ENCODE results near the gene ADCY3.

The ADCY3 gene

DNA sequence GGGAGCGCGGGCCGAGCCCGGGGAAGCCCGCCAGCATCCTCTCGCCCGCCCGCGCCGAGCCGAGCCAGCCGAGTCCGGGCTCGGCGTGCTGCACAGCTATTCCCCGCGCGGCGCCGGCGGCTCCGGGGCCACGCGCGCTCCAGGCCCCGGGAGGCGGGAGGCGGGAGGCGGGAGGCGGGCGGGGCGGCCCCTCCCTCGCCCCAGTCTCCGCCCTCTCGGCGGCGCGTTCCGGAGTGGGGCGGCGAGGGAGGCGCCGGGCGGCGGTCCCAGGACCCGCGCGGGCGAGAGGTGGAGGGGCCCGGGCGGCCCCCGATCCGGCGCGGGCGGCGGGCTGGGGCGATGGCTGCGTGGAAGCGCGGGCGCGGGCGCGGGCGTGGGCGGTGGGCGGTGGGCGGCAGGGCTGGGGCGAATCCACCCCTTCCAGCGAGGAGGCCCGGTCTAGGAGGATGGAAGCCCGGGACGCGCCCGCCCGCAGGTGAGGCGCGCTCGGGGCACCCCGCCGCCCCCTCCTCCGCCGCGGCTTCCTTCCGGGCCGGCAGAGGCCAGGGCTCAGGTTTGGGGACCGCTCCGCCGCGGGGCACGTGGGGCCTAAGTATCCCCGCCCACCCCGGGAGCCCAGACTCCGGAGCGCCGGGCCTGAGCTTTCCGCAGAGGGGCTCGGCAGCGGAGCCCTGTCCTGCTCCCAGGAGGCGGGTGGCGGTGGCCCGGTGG is at the start of gene ADCY3:
Gene ADCY3, minus strand, starts transcription at position 140 of the 711 bp plus-strand sequence. CDS start 1,250 bp downstream, outside the sequence.
- DNase-seq, result peak; percentile 60

DNA sequence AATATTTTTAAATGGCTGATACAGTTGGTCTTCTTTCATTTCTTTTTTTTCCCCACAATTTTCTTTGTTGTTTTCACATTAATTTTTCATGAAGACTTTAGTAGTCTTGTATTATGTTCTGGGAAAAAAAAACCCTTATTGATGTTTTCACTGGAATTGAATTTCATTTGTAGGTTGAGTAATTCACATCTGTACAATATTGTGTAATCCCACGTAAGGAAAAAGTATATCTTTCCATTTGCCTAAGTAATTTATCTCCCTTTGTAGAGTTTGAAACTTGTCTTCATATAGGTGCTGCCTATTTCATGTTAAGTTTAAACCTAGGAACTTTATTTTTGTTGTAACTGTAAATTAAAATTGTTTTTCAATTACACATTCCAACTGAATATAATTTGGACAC is 49.7 kb upstream of the ADCY3 start:
- DNase-seq, result no peak

DNA sequence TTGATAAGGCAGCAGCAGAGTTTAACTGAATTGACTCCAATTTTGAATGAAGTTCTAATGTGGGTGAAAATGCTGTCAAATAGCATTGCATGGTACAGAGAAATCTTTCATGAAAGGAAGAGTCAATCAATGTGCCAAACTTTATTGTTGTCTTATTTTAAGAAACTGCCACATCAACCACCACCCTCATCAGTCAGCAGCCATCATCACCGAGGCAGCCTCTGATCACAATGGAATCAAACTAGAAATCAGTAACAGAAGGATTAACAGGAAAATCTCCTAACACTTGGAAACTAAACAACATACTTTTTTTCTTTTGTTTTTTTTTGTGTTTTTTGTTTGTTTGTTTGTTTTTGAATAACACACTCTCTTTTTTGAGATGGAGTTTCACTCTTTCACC is 41.9 kb upstream of the ADCY3 start:
- DNase-seq, result no peak

DNA sequence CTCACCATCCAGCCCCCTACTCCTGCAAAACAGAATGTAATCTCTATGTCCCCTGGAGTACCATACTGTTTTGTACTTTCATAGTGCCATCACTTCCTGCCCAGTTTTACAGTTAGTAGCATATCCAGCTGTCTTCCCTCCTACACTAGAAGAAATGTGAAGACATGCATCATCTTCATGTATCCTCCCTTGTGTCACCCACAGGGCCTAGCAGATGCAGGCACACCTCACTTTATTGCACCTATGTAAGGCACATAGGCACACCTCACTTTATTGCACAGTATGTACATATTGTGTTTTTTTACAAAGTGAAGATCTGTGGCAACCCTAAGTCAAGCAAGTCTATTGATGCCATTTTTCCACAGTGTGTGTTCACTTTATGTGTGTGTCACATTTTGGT is 39.7 kb upstream of the ADCY3 start:
- no peak for DNase-seq

DNA sequence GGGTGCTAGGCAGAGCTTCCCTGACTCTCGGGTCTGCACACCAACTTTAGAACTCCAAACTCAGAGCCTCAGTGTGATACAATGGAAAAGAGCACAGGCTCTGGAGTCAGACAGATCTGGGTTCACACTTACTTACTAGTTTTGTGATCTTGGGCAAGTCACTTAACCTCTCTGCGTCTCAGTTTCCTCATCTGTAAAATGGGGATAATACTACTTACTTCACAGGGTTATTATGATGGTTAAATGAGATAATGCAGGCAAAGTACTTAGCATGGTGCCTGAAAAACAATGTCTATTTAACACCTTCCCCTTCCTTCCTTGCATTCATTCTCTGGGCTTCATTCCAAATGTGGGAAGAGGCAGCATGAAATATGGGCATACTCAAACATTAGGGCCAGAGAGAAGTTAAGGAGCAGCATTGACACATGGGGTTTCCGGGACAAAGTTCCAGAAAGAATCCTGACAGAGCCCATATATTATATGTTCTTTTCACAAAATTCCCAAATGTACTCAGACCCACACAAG is 38.4 kb upstream of the ADCY3 start:
- no peak for DNase-seq

DNA sequence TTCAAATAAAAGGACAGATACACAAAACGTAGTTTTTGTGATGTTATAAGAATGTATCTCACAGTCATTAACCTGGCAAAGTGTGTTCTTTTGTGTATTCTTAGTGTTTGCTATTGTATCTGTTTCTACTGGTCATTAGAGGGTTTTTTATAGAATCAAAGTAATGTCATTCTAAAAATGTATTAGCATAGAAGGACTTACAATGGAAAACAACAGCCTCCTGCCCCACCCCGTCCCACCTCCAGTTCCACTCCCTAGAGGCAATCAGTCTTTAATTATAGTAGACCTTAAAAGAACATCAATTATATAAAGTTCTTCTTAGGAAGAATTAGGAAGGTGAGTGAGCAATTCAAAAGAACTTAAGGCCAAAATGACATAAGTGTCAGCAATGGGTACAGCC is 37.9 kb upstream of the ADCY3 start:
- no peak for DNase-seq

DNA sequence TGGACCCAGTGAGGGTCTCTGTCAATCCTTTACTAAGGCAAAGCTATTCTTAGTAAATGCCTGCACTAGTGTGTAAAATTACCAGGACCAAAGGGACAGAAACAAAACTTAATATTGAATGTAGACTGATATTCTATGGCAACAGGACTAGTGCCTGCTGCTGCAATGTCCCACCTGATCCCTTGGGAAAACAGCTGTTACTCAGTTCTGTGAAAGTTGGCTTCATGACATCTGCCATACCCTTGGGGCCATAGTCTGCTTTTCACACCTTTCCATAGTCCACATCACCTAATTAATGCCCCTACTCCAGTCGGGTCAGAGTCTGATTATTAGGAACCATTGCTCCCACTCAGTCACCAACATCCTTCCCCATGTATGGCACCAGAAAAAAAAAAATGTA is 37.2 kb upstream of the ADCY3 start:
- DNase-seq, result peak; percentile 92

DNA sequence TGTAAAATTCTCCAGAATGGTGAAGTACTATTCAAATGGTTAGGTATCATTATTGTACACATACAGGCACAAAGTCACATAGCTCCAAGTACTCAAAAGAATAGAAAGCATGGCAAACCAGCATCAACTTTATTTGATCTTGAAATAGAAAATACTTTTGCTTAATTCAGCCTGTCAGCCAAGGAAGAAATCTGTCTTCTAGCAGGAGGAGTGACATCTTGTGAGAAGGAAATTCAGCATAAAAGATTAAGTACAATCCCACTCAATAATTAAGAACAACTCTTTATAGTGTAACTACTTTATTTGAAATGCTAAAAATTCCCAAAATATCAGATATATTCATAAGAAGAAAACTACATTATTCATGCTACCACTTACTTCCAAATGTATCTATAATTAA is 35.9 kb upstream of the ADCY3 start:
- DNase-seq, result no peak

DNA sequence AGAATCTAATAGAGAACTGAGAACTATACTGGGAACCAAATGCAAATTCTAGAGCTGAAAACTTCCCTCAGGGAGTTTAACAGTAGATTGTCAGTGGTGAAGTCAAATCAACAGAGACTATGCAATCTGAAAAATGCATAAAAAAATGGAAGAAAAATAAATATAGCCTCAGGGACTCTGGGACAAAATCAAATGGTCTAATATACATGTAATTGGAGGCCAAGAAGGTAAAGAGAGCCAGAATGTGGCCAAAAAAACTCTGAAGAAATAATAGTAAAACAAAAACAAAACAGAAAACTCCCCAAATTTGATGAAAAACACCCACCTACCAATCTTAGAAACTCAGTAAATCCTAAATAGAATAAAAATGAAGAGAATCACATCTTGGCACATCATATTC is 35.2 kb upstream of the ADCY3 start:
- no peak for DNase-seq

DNA sequence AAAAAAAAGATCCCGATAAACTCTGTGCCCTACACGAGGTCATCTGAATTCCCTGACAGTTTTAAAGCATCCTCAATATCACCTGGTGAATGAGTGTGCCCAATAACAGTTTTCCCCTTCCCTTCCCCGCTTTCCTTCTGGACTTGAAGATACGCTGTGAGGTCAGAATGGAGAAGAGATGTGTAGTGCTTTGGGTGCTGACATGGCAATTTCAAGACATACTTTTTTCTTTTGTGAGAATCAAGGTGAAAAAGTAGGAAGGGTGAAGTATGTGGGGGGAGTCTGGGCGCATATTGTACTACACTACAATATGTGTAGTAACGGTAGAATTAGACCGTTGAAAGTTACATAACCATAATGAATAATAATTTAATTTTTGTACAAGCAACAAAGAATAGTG is 30.1 kb upstream of the ADCY3 start:
- DNase-seq, result no peak

DNA sequence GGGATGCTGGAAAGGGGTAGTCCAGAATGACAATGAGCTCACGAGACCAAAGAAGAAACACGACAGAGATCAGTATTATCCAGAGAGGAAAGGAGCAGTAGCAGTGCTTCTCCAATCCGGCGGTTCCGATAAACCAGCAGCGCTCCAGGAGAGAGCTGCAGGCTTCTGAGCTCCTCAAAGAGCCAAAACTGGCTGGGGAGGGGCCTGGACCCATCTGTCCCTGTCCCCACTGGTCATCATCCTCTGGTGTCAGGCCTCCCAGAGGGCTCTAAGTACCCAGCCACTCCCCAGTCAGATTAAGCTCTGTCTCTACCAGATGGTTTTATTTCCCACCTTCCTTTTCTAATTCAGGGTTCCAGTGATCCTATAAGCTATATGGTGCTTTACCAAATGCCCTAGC is 28.5 kb upstream of the ADCY3 start:
- DNase-seq, result no peak

DNA sequence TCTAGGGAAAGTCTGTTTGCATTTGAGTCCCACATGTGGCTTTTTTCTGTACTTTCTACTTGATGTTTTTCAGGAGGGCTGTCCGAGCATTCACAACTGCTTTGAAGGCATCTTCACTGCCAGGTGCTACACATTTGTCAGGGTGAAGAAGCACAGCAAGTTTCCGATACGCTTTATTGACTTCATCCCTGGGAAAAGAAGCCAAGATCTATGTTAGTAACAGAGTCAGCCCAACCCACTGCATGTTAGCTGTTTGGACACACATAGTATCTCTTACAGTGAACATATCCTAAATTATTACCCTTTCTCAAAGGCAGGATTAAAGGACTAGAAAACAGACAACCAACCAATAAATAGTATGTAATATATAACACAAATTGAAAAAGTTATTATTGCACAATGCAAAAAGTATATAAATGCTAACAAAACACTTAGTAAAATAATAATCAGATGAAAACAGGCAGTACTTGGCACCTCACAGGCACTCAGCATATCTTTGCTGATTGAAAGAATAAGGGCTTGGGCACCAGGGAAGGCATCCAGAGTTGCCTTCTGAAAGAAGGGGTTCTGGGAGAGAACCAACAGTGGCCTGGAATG is 27.6 kb upstream of the ADCY3 start:
- DNase-seq, result no peak

DNA sequence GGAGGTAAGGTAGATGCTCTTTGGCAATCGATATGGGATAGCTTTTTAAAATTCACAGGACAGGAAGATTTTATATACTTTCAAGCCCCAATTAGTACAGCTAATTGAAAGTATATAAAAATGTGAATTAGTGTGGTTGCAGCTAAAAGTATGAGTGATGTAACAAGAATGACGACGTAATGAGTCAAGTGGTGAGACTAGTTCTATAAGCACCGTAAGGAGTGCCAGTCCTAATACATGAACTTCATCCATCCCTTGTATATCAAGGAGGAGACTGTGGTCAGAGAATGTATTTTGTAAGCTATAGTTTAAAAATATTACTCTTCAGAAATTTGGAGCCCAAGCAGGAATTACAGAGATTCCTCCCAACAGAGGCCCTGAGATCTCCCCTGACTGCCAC is 25.9 kb upstream of the ADCY3 start:
- no peak for DNase-seq

DNA sequence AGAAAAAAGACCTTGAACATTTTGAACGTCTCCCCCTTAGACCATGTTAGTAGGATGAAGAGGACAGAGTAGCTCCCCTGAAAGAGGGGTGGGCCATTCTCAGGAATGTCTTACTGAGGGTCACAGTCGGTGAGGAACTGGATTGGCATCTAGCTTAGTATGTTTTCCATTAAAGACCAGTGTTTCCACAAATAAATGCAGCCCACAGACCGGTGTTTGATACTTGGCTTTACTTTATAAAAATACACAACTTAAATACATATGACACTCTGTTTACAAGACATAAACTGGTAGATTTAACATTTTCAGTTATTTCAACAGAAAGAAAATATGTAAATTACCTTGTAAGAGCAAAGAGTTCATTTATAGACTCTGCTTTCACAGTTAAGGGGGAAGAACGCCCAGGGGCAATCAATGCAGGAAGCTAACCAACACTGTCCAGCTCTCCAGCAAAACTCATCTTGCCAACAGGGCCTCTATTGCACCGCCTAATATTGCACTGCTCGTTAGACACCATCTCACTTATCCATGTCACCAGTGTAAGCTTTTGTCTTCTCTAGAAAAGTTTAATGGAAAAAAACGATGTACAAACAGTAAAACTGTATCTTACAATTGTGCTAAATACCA is 23.5 kb upstream of the ADCY3 start:
- no peak for DNase-seq

DNA sequence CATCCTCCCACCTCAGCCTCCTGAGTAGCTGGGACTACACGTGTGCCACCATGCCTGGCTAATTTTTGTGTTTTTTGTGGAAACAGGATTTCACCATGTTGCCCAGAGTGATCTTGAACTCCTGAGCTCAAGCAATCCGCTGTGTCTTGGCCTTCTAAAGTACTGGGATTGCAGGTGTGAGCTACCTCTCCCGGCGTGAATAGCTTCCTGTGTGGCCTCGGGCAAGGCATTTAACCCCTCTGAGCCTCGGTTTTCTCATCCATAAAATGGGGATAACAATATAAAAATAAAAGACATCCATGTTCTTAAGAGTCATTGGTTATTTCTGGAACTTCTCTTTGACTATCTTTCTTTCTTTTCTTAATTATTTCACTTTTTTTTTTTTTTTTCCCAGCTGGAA is 19.3 kb upstream of the ADCY3 start:
- DNase-seq, result no peak

DNA sequence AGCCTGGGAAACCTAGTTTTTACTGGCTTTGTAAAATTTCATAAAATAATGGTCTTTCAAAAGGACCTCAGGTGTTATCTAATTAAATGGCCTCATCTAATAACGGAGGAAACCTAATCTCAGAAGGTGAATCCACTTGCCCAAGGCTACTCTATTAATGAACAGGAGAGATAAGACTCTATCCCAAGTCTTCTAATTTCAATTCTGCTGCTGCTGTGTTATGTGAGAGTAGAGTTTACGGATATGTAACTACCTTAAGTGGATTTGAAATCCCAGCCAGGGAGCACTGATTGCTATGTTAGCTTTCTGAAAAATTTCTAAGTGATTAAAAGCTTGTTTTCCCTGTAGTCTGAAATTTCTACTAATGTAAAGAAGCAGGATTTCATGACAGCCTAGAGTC is 17.2 kb upstream of the ADCY3 start:
- DNase-seq, result no peak

DNA sequence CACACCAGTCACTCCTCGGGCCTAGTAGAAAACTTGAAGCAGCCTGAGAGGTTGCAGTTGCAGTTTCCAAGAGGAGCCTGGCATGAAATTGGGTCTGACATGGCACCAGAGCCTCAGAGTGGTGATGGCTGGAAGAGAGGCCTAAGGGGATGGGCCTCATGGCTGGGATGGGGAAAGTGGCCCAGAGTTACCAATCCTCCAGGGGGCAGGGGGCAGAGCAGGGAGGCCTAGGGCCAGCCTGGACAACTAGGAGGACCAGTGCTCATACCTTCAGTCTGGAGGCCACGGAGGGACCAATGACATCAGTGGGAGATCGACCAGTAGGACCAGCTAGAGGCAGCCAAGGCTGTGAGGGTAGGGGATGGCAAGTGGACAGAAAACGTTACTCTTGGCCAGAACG is 15.1 kb upstream of the ADCY3 start:
- DNase-seq, result no peak

DNA sequence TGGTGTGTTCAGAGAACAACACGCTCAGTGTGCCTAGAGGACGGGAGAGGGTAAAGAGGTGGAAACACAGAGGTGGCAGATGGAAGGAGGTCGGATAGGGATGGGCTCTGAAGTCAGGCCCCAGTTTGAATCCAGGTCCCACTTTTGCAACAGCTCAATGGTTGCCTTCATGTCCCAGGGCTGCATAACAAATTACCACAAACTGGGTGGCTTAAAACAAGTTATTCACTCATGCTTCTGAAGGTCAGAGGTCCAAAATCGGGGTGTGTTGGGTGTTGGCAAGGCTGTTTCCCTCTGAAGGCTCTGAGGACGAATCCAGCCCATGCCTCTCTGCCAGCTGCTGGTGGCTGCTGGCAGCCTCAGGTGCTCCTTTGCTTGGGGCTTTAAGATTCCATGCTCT is 12.7 kb upstream of the ADCY3 start:
- DNase-seq, result no peak

DNA sequence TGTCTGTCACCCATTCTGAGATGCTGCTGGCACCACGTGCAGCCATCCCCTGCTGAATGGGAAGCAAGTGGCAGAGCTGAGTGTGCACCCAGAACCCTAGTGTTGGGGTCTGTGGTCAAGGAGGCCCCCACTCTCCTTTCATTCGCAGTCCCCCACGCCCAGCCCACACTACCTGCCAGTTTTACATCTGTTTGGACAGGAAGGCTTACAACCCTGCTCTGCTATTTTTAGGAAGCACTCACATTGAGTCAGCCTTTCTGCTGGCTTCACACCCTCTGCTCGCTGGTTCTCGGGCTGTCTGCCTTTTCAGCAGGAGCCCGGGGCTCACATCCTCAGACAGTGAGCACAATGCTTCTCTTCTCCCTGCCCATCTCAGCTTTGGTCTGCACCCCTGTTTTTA is 10.7 kb upstream of the ADCY3 start:
- DNase-seq, result no peak

DNA sequence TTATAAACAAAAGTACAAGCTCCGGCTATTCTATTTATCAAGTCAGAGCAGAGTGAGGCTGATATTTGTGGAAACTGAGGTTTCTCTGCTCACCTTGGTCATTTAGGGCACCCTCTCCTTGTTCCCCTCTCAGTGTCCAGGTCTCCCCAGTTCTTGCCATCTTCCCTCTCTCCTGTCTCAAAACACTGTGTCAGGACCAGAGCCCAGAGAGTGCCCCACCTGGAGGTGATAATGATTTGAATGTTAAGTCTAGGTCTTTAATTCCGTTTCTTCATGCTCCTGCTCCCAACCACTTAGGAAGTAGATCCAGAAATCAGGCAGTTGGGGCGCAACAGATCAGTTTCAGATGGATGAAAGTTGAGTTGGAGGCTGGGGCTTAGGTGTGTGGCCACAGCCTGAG is 9.2 kb upstream of the ADCY3 start:
- no peak for DNase-seq

DNA sequence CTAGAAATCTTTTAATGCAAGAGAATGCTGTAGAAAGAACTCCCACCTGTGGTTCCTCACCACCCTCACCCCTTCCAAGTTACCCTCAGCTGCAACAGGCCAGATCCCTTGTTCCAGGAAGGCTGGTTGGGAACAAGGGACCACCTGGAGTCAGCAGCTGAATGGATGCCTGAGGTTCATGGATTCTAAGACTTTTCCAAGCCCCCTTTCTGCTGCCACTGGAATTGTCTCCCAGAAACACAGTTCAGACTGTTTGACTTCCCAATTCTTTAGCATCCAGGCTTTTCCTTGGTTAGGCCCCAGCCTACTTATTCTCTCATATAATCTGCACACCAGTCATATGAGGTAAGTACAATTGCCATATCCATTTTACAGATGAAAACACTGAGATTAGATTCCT is 8.0 kb upstream of the ADCY3 start:
- DNase-seq, result no peak

DNA sequence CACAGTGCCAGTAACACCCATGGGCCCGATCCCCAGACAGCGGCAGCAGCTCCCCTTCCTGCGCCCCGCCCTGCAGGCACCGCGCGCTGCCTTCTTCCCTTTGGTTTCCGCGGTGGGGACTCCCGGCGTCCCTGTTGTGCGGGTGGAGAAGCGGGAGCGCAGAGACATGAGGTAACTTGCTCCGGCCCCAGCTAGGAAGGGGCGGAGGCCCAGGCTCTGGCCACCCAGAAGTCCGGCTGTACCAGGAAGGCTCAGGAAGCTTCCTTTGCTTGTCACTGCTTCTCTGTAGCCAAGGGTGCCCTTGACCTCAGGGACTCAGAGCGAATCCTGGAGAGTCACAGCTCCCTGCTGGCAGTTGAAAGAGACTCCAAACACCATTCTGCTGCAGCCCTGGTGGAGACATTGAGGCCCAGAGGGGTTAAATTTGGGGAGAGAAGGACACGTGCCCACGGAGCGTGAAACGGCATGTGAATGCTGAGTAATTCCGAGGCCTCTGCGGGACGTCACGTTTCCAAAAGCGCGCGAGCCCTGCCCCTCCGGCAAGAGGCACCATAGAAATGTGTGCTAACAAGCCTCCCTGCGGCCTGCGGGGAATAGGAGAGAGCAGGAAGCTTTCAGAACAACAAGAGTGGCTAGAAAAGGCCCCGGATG is 6.7 kb upstream of the ADCY3 start:
- DNase-seq, result no peak

DNA sequence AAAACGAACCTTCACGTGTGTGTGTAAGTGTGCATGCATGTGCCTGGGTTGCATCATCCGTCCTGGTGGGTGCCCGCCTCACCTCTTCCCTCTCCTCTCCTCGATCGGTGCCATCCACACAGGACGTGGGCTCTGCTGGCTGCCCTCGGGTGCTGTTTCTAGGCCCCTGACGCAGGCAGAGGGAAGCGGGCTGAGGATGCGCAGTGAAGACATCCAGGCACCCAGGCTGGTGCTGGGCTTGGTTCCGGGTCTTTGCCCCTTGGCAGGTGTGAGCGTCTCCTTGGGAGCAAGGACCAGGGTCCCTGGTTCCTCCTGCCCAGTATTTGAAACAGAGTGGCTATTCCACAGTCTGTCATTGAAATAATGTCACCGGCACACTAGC is 6.2 kb upstream of the ADCY3 start:
- DNase-seq, result no peak

DNA sequence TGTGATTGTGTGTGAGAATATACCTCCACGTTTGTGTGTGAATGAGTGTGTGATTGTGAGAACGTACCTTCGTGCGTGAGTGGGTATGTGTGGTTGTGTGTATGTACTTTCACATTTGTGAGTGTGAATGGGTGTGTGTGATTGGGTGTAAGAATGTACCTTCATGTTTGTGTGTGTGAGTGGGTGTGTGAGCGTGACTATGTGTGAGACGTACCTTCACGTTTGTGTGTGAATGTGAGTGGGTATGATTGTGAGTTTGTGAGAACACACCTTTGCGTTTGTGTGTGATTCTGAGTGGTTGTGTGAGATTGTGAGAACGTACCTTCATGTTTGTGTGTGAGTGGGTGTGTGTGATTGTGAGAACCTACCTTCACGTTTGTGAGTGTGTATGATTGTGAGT is 5.8 kb upstream of the ADCY3 start:
- no peak for DNase-seq
